IPS-NIHi7 (cell line): ENCODE data around the gene GIPC1.
"Not testable (repeated sequence)": the region's sequence is repeated elsewhere in the genome, so short reads cannot be mapped to it uniquely, and the experiment has no call there.

ENCODE experiments used
- DNase-seq: peaks from one replicate; pipeline ENCODE4 v3.0.0; 2012; ENCODE audit warnings: mixed read lengths; ENCODE audit errors: extremely low spot score

Gene GIPC1

GRCh38 chr19:14496029-14496833 lies at the start of gene GIPC1:
Gene GIPC1 (minus strand): TSS chr19:14496127. CDS start chr19:14482976, 13,151 bp downstream.
- DNase-seq: peak; percentile 100

GRCh38 chr19:14545716-14546082 lies 49.8 kb upstream of the GIPC1 start:
- DNase-seq: no peak

GRCh38 chr19:14544977-14545715 lies 49.2 kb upstream of the GIPC1 start:
- peak; percentile 5 for DNase-seq

GRCh38 chr19:14544047-14544446 lies 48.1 kb upstream of the GIPC1 start:
- DNase-seq: peak; percentile 12

GRCh38 chr19:14542711-14543328 lies 46.9 kb upstream of the GIPC1 start:
- peak; percentile 10 for DNase-seq

- not testable (repeated sequence) for DNase-seq
Observed at GRCh38 chr19:14541979-14542378, 46.1 kb upstream of the GIPC1 start.

- no peak for DNase-seq
Observed at GRCh38 chr19:14540741-14541525, 45.0 kb upstream of the GIPC1 start.

GRCh38 chr19:14536926-14537692 lies 41.2 kb upstream of the GIPC1 start:
- peak; percentile 94 for DNase-seq

- no peak for DNase-seq
Observed at GRCh38 chr19:14533450-14533849, 37.5 kb upstream of the GIPC1 start.

GRCh38 chr19:14530506-14530905 lies 34.6 kb upstream of the GIPC1 start:
- no peak for DNase-seq

- no peak for DNase-seq
Observed at GRCh38 chr19:14530005-14530348, 34.0 kb upstream of the GIPC1 start.

GRCh38 chr19:14529254-14530004 lies 33.5 kb upstream of the GIPC1 start, which contains the start of gene TECR:
Gene TECR (plus strand): TSS chr19:14529594. CDS start chr19:14529697, 103 bp downstream.
- DNase-seq: peak; percentile 96

GRCh38 chr19:14528419-14529253 lies 32.7 kb upstream of the GIPC1 start:
- no peak for DNase-seq

- DNase-seq: no peak
Observed at GRCh38 chr19:14526423-14526822, 30.5 kb upstream of the GIPC1 start.

- no peak for DNase-seq
Observed at GRCh38 chr19:14525729-14526128, 29.8 kb upstream of the GIPC1 start.

- DNase-seq: no peak
Observed at GRCh38 chr19:14520543-14520942, 24.6 kb upstream of the GIPC1 start.

- DNase-seq: no peak
Observed at GRCh38 chr19:14519860-14520407, 24.0 kb upstream of the GIPC1 start.

GRCh38 chr19:14519245-14519859 lies 23.4 kb upstream of the GIPC1 start:
- no peak for DNase-seq
